Lung (tissue), 12 donors: ENCODE data around the gene IPPK. TPM values are rescaled to one million over a fixed set of nuclear protein-coding genes. Genes with fewer than 3 reads are reported as not detected.

Source experiments
- ATAC-seq: fragments of 200-7000 bp; cut with Tn5 transposase; one replicate; pipeline ENCODE4 v1.9.1; 2020; ENCODE audit warnings: moderate number of reproducible peaks; ENCODE audit not compliant: insufficient read depth, low FRiP score
- DNase-seq, 3 donors: peaks; one replicate each; pipeline ENCODE4 v3.0.0-alpha.2; 2013 to 2017
- H3K27ac ChIP-seq, 2 donors: one replicate each; pipeline ENCODE4 v1.5.1; 2013; ENCODE audit warnings: mild to moderate bottlenecking in 2 of 2, moderate library complexity in 2 of 2, control low read depth in 1 of 2, inconsistent platforms in 1 of 2, low read depth in 1 of 2, low read length in 1 of 2
- H3K27me3 ChIP-seq, 3 donors: one replicate each; pipeline ENCODE4 v1.5.1; 2013; ENCODE audit warnings: low read length in 2 of 3; ENCODE audit not compliant: control insufficient read depth in 3 of 3, insufficient read depth in 3 of 3
- H3K36me3 ChIP-seq, 4 donors: one replicate each; pipeline ENCODE4 v1.5.1; 2013; ENCODE audit warnings: low read length in 4 of 4, mild to moderate bottlenecking in 1 of 4, moderate library complexity in 1 of 4; ENCODE audit not compliant: control insufficient read depth in 4 of 4, insufficient read depth in 4 of 4
- H3K4me1 ChIP-seq, 5 donors: one replicate each; pipeline ENCODE4 v1.5.1; 2013; ENCODE audit warnings: low read length in 5 of 5, mild to moderate bottlenecking in 2 of 5, moderate library complexity in 1 of 5; ENCODE audit not compliant: control insufficient read depth in 5 of 5, insufficient read depth in 5 of 5
- H3K4me3 ChIP-seq: one replicate; pipeline ENCODE4 v1.5.1; 2013; ENCODE audit warnings: mild to moderate bottlenecking, control low read depth, moderate library complexity
- H3K9ac ChIP-seq, 2 donors: one replicate each; pipeline ENCODE4 v1.5.1; 2013; ENCODE audit warnings: low read length in 2 of 2, control low read depth in 1 of 2; ENCODE audit not compliant: insufficient read depth in 1 of 2
- H3K9me3 ChIP-seq, 4 donors: one replicate each; pipeline ENCODE4 v1.5.1; 2013; ENCODE audit warnings: low read length in 3 of 4, mild to moderate bottlenecking in 1 of 4, moderate library complexity in 1 of 4; ENCODE audit not compliant: control insufficient read depth in 4 of 4, insufficient read depth in 3 of 4
- CTCF ChIP-seq: IDR thresholded peaks from 2 replicates; pipeline ENCODE4 v1.5.1; 2012; ENCODE audit warnings: mild to moderate bottlenecking; ENCODE audit errors: control extremely low read depth, extremely low read depth
- WGBS, 2 donors: extraction: QIAGEN DNeasy Blood & Tissue Kit; methylation state at CpG; one replicate each; pipeline ENCODE4 v1.1.7; 2013; 5-methylcytosine and 5-hydroxymethylcytosine counted together
- polyA plus RNA-seq, 2 donors: library from polyadenylated mRNA; stranded (reverse); fragments of 200-250 nt; gene quantifications; one replicate each; pipeline ENCODE4 v1.2.1, GENCODE V29; 2013
- total RNA-seq, 2 donors: library from RNA; depleted of rRNA in 1 of 2; stranded (reverse); fragments of >200 nt in 1 of 2; gene quantifications; one replicate each; pipeline ENCODE4 v1.2.1, GENCODE V29; 2014 to 2021
- donor health status: control.
- donor health status: control.
- donor health status: Bipolar disorder and iron deficiency.
- donor health status: healthy.
- donor health status: DM: yes; HTN: yes; CAD: no.

The IPPK gene
- total and polyA plus RNA-seq, 4 donors, result 6.0 to 9.6 (median 6.8) TPM

GRCh38 chr9:92664394-92665152, 5.4 kb downstream of the IPPK start:
- no peak overlapping the region for H3K4me3 ChIP-seq
- H3K36me3 ChIP-seq, result peaks cover 0 to 17% (median 7%) of the 10 kb centered on the region in 4 donors
- H3K27ac ChIP-seq, result no peak overlapping the region
- 80% methylated on average over 13 of the region's 13 CpGs for WGBS, 2 donors
- H3K4me1 ChIP-seq, result peaks cover 0 to 10% (median 7%) of the 10 kb centered on the region in 5 donors
- H3K9me3 ChIP-seq, result no peaks in the 10 kb centered on the region
- no peaks in the 10 kb centered on the region for H3K27me3 ChIP-seq
- TF ChIP-seq CTCF, result no peak
- ATAC-seq (no peak), DNase-seq (no peak)
- no peak overlapping the region for H3K9ac ChIP-seq

- Histone ChIP-seq H3K9me3 (no peaks in the 10 kb centered on the region), H3K9ac (no peak overlapping the region), H3K27me3 (no peaks in the 10 kb centered on the region), H3K4me1 (peaks cover 0 to 7% (median 5%) of the 10 kb centered on the region in 5 donors), H3K4me3 (no peak overlapping the region), H3K27ac (no peak overlapping the region), H3K36me3 (peaks cover 0 to 17% (median 7%) of the 10 kb centered on the region in 4 donors)
- TF ChIP-seq CTCF, result no peak
- WGBS, 2 donors, result 92 to 93% methylated on average over 10 of the region's 10 CpGs
- DNase-seq, result no peak
- ATAC-seq, result no peak
These were observed 6.0 kb downstream of the IPPK start for GRCh38 chr9:92663951-92664350.

GRCh38 chr9:92663126-92663525, 6.8 kb downstream of the IPPK start:
- WGBS, 2 donors, result 97 to 100% methylated on average over 3 of the region's 3 CpGs
- no peaks in the 10 kb centered on the region for H3K27me3 ChIP-seq
- no peak for DNase-seq
- no peaks in the 10 kb centered on the region for H3K9me3 ChIP-seq
- TF ChIP-seq CTCF, result no peak
- H3K36me3 ChIP-seq, result peaks cover 0 to 19% (median 7%) of the 10 kb centered on the region in 4 donors
- no peak overlapping the region for H3K27ac ChIP-seq
- ATAC-seq, result no peak
- H3K9ac ChIP-seq, result no peak overlapping the region
- H3K4me1 ChIP-seq, result peaks cover 0 to 5% (median 0%) of the 10 kb centered on the region in 5 donors
- H3K4me3 ChIP-seq, result no peak overlapping the region
